Measurements from ENCODE around the gene ITPR2. TPM values are rescaled to one million over a fixed set of nuclear protein-coding genes. Genes with fewer than 3 reads are reported as not detected.

The ITPR2 gene
- total RNA-seq, 1 donor from 2014 or later: 16.3 TPM

GRCh38 chr12:26425587-26426260 lies 407.3 kb downstream of the ITPR2 start:
- H3K27me3 ChIP-seq (ENCODE audit: control insufficient read depth, insufficient read depth, low read length): no peaks in the 10 kb centered on the region
- no peaks in the 10 kb centered on the region for H3K36me3 ChIP-seq (ENCODE audit: control insufficient read depth, insufficient read depth, low read length)
- no peak for DNase-seq (ENCODE audit: low read depth)
- no peak overlapping the region for H3K4me3 ChIP-seq (ENCODE audit: low read depth, low read length)
- no peak for TF ChIP-seq CTCF (IDR thresholded peaks at IDR 0.05; ENCODE audit: insufficient read depth, low read length, poor library complexity, severe bottlenecking)

GRCh38 chr12:26422839-26423398 lies 410.1 kb downstream of the ITPR2 start:
- H3K4me3 ChIP-seq (ENCODE audit: low read depth, low read length): no peak overlapping the region
- no peak for DNase-seq (ENCODE audit: low read depth)
- no peak for TF ChIP-seq CTCF (IDR thresholded peaks at IDR 0.05; ENCODE audit: insufficient read depth, low read length, poor library complexity, severe bottlenecking)
- no peaks in the 10 kb centered on the region for H3K36me3 ChIP-seq (ENCODE audit: control insufficient read depth, insufficient read depth, low read length)
- H3K27me3 ChIP-seq (ENCODE audit: control insufficient read depth, insufficient read depth, low read length): no peaks in the 10 kb centered on the region

- H3K27me3 ChIP-seq (ENCODE audit: control insufficient read depth, insufficient read depth, low read length): no peaks in the 10 kb centered on the region
- H3K4me3 ChIP-seq (ENCODE audit: low read depth, low read length): no peak overlapping the region
- no peak for TF ChIP-seq CTCF (IDR thresholded peaks at IDR 0.05; ENCODE audit: insufficient read depth, low read length, poor library complexity, severe bottlenecking)
- no peak for DNase-seq (ENCODE audit: low read depth)
- no peaks in the 10 kb centered on the region for H3K36me3 ChIP-seq (ENCODE audit: control insufficient read depth, insufficient read depth, low read length)
Measured at GRCh38 chr12:26416550-26416949, 416.4 kb downstream of the ITPR2 start.

- Histone ChIP-seq H3K4me3 (ENCODE audit: low read depth, low read length) (no peak overlapping the region), H3K27me3 (ENCODE audit: control insufficient read depth, insufficient read depth, low read length) (no peaks in the 10 kb centered on the region), H3K36me3 (ENCODE audit: control insufficient read depth, insufficient read depth, low read length) (no peaks in the 10 kb centered on the region)
- TF ChIP-seq CTCF (IDR thresholded peaks at IDR 0.05; ENCODE audit: insufficient read depth, low read length, poor library complexity, severe bottlenecking): no peak
- no peak for DNase-seq (ENCODE audit: low read depth)
Measured at GRCh38 chr12:26410689-26411088, 422.3 kb downstream of the ITPR2 start.

- Histone ChIP-seq H3K36me3 (ENCODE audit: control insufficient read depth, insufficient read depth, low read length) (no peaks in the 10 kb centered on the region), H3K4me3 (ENCODE audit: low read depth, low read length) (no peak overlapping the region), H3K27me3 (ENCODE audit: control insufficient read depth, insufficient read depth, low read length) (no peaks in the 10 kb centered on the region)
- no peak for TF ChIP-seq CTCF (IDR thresholded peaks at IDR 0.05; ENCODE audit: insufficient read depth, low read length, poor library complexity, severe bottlenecking)
- no peak for DNase-seq (ENCODE audit: low read depth)
Measured at GRCh38 chr12:26406813-26407212, 426.2 kb downstream of the ITPR2 start.

- no peak for TF ChIP-seq CTCF (IDR thresholded peaks at IDR 0.05; ENCODE audit: insufficient read depth, low read length, poor library complexity, severe bottlenecking)
- no peaks in the 10 kb centered on the region for H3K36me3 ChIP-seq (ENCODE audit: control insufficient read depth, insufficient read depth, low read length)
- no peaks in the 10 kb centered on the region for H3K27me3 ChIP-seq (ENCODE audit: control insufficient read depth, insufficient read depth, low read length)
- DNase-seq (ENCODE audit: low read depth): no peak
- no peak overlapping the region for H3K4me3 ChIP-seq (ENCODE audit: low read depth, low read length)
Measured at GRCh38 chr12:26406391-26406790, 426.6 kb downstream of the ITPR2 start.

All from kidney epithelial cell (primary cell).